HepG2 (cell line): ENCODE data around the gene DHX29. TPM values are rescaled to one million over a fixed set of nuclear protein-coding genes. Genes with fewer than 3 reads are reported as not detected.

Source experiments
- ATAC-seq: fragments of 200-7000 bp; cut with Tn5 transposase; 3 replicates; pipeline ENCODE4 v1.9.1; 2020; ENCODE audit warnings: mild to moderate bottlenecking, moderate library complexity
- BruUV-seq: library from RNA; stranded (reverse); fragments of 400-500 nt; replicated peaks from 2 replicates; lab custom pipeline; 2021; lab: Mats Ljungman, UMichigan
- CTCF ChIA-PET: fragments of 300-600 bp; formaldehyde crosslinking; extraction: SDS; loops from one replicate; lab custom pipeline; 2021; ENCODE audit warnings: low total read pairs, inconsistent platforms, low intra/inter-chr PET ratio; lab: Yijun Ruan, JAX
- POLR2A ChIA-PET: fragments of 350-600 bp; sonication (Branson Sonifier 250); formaldehyde crosslinking; loops from one replicate; lab custom pipeline; 2020; ENCODE audit warnings: antibody characterized with exemption, inconsistent platforms; lab: Yijun Ruan, JAX
- DNase-seq: peaks from one replicate; pipeline ENCODE4 v3.0.0-alpha.2; 2015; ENCODE audit warnings: low spot score
- FAIRE-seq: peaks from 3 replicates; lab custom pipeline; 2011; peaks lifted over from hg19 to GRCh38; lab: Jason Lieb, UNC
- H2AFZ ChIP-seq: one replicate; pipeline ENCODE4 v1.6.1; 2011; ENCODE audit warnings: low read length, inconsistent platforms
- H3K27ac ChIP-seq: fragments of 300-600 bp; 3 replicates; pipeline ENCODE4 v1.8.0; 2011; ENCODE audit warnings: mixed run types, mild to moderate bottlenecking, mixed read lengths, low read length, inconsistent platforms; ENCODE audit not compliant: insufficient read depth; ENCODE audit errors: extremely low read length
- H3K27me3 ChIP-seq, 2 experiments: fragments of 200-600 bp in 1 of 2; 2 replicates in 1 of 2; 3 replicates in 1 of 2; pipeline versions ENCODE4 v1.6.0 to v1.8.0; 2011; ENCODE audit warnings: low read length in 2 of 2, mild to moderate bottlenecking in 2 of 2, moderate library complexity in 2 of 2, inconsistent platforms in 1 of 2; ENCODE audit not compliant: insufficient read depth in 2 of 2, control insufficient read depth in 1 of 2
- H3K36me3 ChIP-seq, 2 experiments: fragments of 200-600 bp in 1 of 2; replicated peaks in 1 of 2; 2 replicates in 1 of 2; 3 replicates in 1 of 2; pipeline versions ENCODE4 v1.5.1 to v1.8.0; 2011; ENCODE audit warnings: low read length in 2 of 2, inconsistent platforms in 1 of 2; ENCODE audit not compliant: insufficient read depth in 2 of 2, control insufficient read depth in 1 of 2
- H3K4me1 ChIP-seq: 2 replicates; pipeline ENCODE4 v1.5.1; 2012; ENCODE audit warnings: low read length, inconsistent platforms; ENCODE audit not compliant: insufficient read depth
- H3K4me2 ChIP-seq: 2 replicates; pipeline ENCODE4 v1.6.0; 2011; ENCODE audit warnings: low read depth, low read length, inconsistent platforms
- H3K4me3 ChIP-seq, 3 experiments: fragments of 200-600 bp in 1 of 3; sonication (generic), shearing (Covaris generic) in 1 of 3; replicated peaks in 1 of 3; 2 replicates each; pipeline ENCODE4 v1.5.1; 2011 to 2016; ENCODE audit warnings: low read length in 3 of 3, inconsistent platforms in 2 of 3, low read depth in 2 of 3, mild to moderate bottlenecking in 2 of 3, control low read depth in 1 of 3, mixed read lengths in 1 of 3; ENCODE audit not compliant: insufficient read depth in 1 of 3
- H3K79me2 ChIP-seq: one replicate; pipeline ENCODE4 v1.6.1; 2011; ENCODE audit warnings: low read length, inconsistent platforms; ENCODE audit not compliant: insufficient read depth
- H3K9ac ChIP-seq: 2 replicates; pipeline ENCODE4 v1.6.0; 2011; ENCODE audit warnings: mild to moderate bottlenecking, low read depth, low read length, inconsistent platforms; ENCODE audit not compliant: insufficient read depth
- H3K9me3 ChIP-seq: 2 replicates; pipeline ENCODE4 v1.5.1; 2012; ENCODE audit warnings: mild to moderate bottlenecking, low read length
- H4K20me1 ChIP-seq: 2 replicates; pipeline ENCODE4 v1.6.0; 2011; ENCODE audit warnings: inconsistent platforms, mild to moderate bottlenecking, low read length, moderate library complexity; ENCODE audit not compliant: insufficient read depth
- CBX2 ChIP-seq, 2 experiments: fragments of 200-600 bp in 1 of 2; sonication (generic); formaldehyde crosslinking in 1 of 2; IDR thresholded peaks; 2 replicates each; pipeline versions ENCODE4 v1.7.0 to v1.8.1; 2018 to 2022; ENCODE audit warnings: low read depth in 2 of 2, low read length in 1 of 2, mild to moderate bottlenecking in 1 of 2, missing genetic modification reagents in 1 of 2
- ELF3 ChIP-seq: IDR thresholded peaks from 2 replicates; pipeline ENCODE4 v1.6.1; 2016; ENCODE audit warnings: missing genetic modification reagents, missing compliant biosample characterization
- HNRNPLL ChIP-seq: fragments of 200-400 bp; formaldehyde crosslinking; IDR thresholded peaks from 2 replicates; pipeline ENCODE4 v1.6.1; 2017; ENCODE audit warnings: mild to moderate bottlenecking, low read depth, low read length; ENCODE audit not compliant: poor library complexity, severe bottlenecking
- MAZ ChIP-seq, 2 experiments: sonication (generic) in 1 of 2; formaldehyde crosslinking in 1 of 2; IDR thresholded peaks; 2 replicates each; pipeline versions ENCODE4 v1.5.0 to v1.6.1; 2012 to 2020; ENCODE audit warnings: low read depth in 2 of 2, mild to moderate bottlenecking in 2 of 2, borderline replicate concordance in 1 of 2, improper control_type of control experiment in 1 of 2, low read length in 1 of 2, missing genetic modification reagents in 1 of 2, moderate library complexity in 1 of 2
- MED1 ChIP-seq: sonication (generic); formaldehyde crosslinking; IDR thresholded peaks from 2 replicates; pipeline ENCODE4 v1.4.0; 2020; ENCODE audit warnings: missing genetic modification reagents
- RFXAP ChIP-seq: sonication (generic); formaldehyde crosslinking; IDR thresholded peaks from 2 replicates; pipeline ENCODE4 v1.4.0; 2020; ENCODE audit warnings: missing genetic modification reagents, borderline replicate concordance
- SIX1 ChIP-seq: sonication (generic); formaldehyde crosslinking; IDR thresholded peaks from 2 replicates; pipeline ENCODE4 v1.4.0; 2020; ENCODE audit warnings: missing genetic modification reagents, borderline replicate concordance
- SP2 ChIP-seq: sonication (generic); formaldehyde crosslinking; IDR thresholded peaks from 2 replicates; pipeline ENCODE4 v1.5.1; 2020; ENCODE audit warnings: mild to moderate bottlenecking, missing genetic modification reagents
- YEATS2 ChIP-seq: sonication (generic); formaldehyde crosslinking; IDR thresholded peaks from 2 replicates; pipeline ENCODE4 v1.4.0; 2020; ENCODE audit warnings: missing genetic modification reagents, borderline replicate concordance
- ZBTB8A ChIP-seq: sonication (generic); formaldehyde crosslinking; IDR thresholded peaks from 2 replicates; pipeline ENCODE4 v1.4.0; 2020; ENCODE audit warnings: mild to moderate bottlenecking, low read depth, missing genetic modification reagents, borderline replicate concordance
- ZNF121 ChIP-seq: sonication (generic); formaldehyde crosslinking; IDR thresholded peaks from 2 replicates; pipeline ENCODE4 v1.5.0; 2020; ENCODE audit warnings: mild to moderate bottlenecking, missing genetic modification reagents
- ZNF296 ChIP-seq: sonication (generic); formaldehyde crosslinking; conservative IDR thresholded peaks from 2 replicates; pipeline ENCODE4 v1.5.0; 2020; ENCODE audit warnings: mild to moderate bottlenecking, missing genetic modification reagents
- WGBS: methylation state at CpG from one replicate; pipeline ENCODE4 v1.1.6; 2017; ENCODE audit warnings: low lambda C conversion rate; 5-methylcytosine and 5-hydroxymethylcytosine counted together
- in situ Hi-C: cut with HindIII; loops from 2 replicates; pipeline ENCODE4 v1.10.0; 2017; ENCODE audit warnings: low pct_unique_long_range_greater_than_20kb; ENCODE audit not compliant: extremely low pct_ligation_motif_present
- intact Hi-C: fragments of 100-400 bp; cut with micrococcal nuclease; formaldehyde crosslinking; loops from one replicate; pipeline ENCODE4 v1.10.0; 2022; ENCODE audit not compliant: unreplicated experiment
- polyA plus RNA-seq, 8 experiments: library from polyadenylated mRNA; depleted of rRNA in 3 of 8; stranded (reverse) in 7 of 8; unstranded in 1 of 8; fragments of >200 nt; fragmentation: Illumina TruSeq in 4 of 8; extraction: Trizol in 4 of 8; gene quantifications; 2 replicates each; pipeline versions ENCODE4 v1.2.1 to v1.2.3, GENCODE V29; 2011 to 2016; ENCODE audit warnings: low read depth in 4 of 8, missing spikeins in 1 of 8, mixed read lengths in 1 of 8; ENCODE audit not compliant: insufficient read depth in 1 of 8
- total RNA-seq, 5 experiments: library from RNA; depleted of rRNA; stranded (reverse); fragments of >200 nt; fragmentation: Illumina TruSeq; extraction: Trizol; gene quantifications; 2 replicates each; pipeline ENCODE4 v1.2.3, GENCODE V29; 2016; ENCODE audit warnings: low read depth in 1 of 5

The DHX29 gene
- total and polyA plus RNA-seq, 2 of the 13 experiments (the other 11 are each of a cell fraction or from before 2014, with no cell fraction given), result 1.9 to 22.0 TPM

DNA sequence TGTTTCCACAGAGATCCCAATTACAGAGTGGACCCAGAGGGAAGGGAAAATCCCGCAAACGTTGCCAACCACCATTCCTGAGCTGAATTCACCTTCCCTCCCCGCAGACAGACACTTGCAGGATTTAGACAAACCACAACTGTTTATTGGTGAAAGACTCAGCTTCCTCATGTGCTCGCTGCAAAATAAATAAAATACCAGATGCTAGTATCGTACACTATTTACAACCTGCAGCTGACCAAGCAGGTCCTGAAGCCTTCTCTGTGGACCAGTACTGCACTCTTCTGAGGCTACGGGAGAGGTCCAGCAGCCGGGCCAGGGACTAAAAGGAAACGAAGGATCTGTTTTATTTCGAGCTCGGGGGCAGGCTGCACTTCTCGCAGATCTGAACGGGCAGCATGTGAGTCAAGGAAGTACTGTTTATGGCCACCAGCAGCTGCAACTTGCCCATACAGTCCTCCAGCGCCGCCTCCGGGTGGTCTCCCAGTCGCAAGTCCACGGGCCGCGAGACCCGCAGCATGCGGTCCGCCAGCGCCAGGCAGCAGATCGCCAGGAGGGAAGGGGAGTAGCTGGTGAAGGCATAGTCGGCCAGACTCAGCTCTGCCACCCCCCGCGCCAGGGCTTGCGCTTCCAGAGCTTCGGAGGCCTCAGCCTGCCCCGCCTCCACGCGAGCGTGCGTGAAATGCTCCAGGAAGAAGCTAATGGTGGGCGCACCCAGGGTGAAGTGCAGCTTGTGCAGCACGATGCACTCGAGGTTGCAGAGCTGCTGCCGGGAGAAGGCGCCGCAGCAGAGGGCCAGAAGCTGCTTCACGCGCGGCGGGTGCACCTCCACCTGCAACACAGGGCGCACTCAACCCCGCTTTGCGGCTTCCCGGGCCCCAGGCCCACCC is 76.2 kb downstream of the DHX29 start (continued):
- no peak for TF ChIP-seq ZNF121 (CRISPR knock-in tag)
- TF ChIP-seq CBX2 (IDR thresholded peaks at IDR 0.05; ENCODE audit: low read depth, low read length), result no peak
- TF ChIP-seq CBX2 (CRISPR knock-in tag; IDR thresholded peaks at IDR 0.05; ENCODE audit: low read depth), result 0 out of 2 replicates have a peak, but pooled peaks have one; percentile 27
- TF ChIP-seq ZNF296, result no peak
- peak; percentile 35 for TF ChIP-seq HNRNPLL

DNA sequence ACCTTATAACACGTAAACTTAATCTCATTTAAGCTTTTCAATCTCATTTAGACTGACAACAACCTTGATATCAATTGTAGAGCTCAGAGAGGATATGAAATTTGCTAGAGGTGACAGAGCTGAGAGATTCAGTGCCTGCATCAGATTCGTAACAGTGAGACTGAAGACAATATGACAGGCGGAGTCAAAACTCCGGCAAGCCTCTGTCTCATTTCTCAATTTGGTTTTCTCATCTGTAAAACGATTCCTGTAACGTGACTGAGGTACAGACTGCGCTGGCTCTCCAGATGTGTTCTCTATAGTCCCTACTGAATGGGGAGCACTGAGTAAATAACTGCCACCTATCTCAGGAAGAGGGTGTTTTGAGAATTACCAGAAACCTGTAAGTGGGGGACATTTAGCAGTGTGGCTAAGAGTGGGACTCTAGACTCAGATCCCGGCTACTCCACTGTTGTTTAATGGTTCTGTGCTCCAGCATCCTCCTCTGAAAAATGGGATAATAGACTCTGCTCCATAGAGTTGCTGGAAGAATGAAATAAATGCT is 77.3 kb downstream of the DHX29 start:
- no peak for ATAC-seq

More for the DNA sequence above, 77.3 kb downstream of the DHX29 start:
- Histone ChIP-seq H4K20me1 (0 out of 2 replicates have a peak, but pooled peaks cover 4% of the 10 kb centered on the region), H3K4me1 (peaks cover 37% of the 10 kb centered on the region), H3K4me2 (no peak overlapping the region), H2AFZ (no peak overlapping the region), H3K4me3 (no peak overlapping the region), H3K9me3 (no peaks in the 10 kb centered on the region), H3K27me3 (peaks cover 8 to 90% of the 10 kb centered on the region in 2 experiments)
- no peak for DNase-seq
- no peak for FAIRE-seq
- in situ Hi-C loops, result no loop called here
- BruUV-seq, result no TSS peak
- TF ChIP-seq MED1 (CRISPR knock-in tag) (no peak), YEATS2 (CRISPR knock-in tag) (no peak), ELF3 (CRISPR knock-in tag) (no peak), MAZ (IDR thresholded peaks at IDR 0.05; ENCODE audit: borderline replicate concordance, low read depth, low read length) (no peak), MAZ (CRISPR knock-in tag; IDR thresholded peaks at IDR 0.05; ENCODE audit: low read depth) (no peak), ZBTB8A (CRISPR knock-in tag) (no peak), RFXAP (CRISPR knock-in tag) (no peak), SP2 (CRISPR knock-in tag) (no peak), SIX1 (CRISPR knock-in tag) (no peak)
- TF ChIP-seq, all 625 proteins: peak for 0
- Histone ChIP-seq H3K79me2 (no peaks in the 10 kb centered on the region), H3K36me3 (no peaks in the 10 kb centered on the region), H3K9ac (no peak overlapping the region), H3K27ac (no peak overlapping the region)
- ChIA-PET POLR2A (no interaction called here), CTCF (no interaction called here)
- WGBS, result 81% methylated on average over 8 of the region's 8 CpGs
- intact Hi-C loops, result no loop called here
